Panc1 (cell line): Measurements from ENCODE around the gene KRT27.

Experiments
- POLR2AphosphoS5 ChIP-seq: IDR thresholded peaks from 2 replicates; pipeline ENCODE4 v1.6.1; 2012; ENCODE audit warnings: mild to moderate bottlenecking, low read depth, low read length, moderate library complexity
- SIN3A ChIP-seq: IDR thresholded peaks from 2 replicates; pipeline ENCODE4 v1.6.1; 2012; ENCODE audit warnings: low read depth, mild to moderate bottlenecking, low read length, moderate library complexity, borderline replicate concordance; ENCODE audit not compliant: insufficient read depth
- TCF7L2 ChIP-seq: IDR thresholded peaks from 2 replicates; pipeline ENCODE4 v1.6.1; 2011; ENCODE audit warnings: mild to moderate bottlenecking, low read depth, low read length, inconsistent platforms
- TF ChIP-seq, protein P1 (sequence below): fragments of 450-650 bp; IDR thresholded peaks from 2 replicates; pipeline ENCODE4 v1.5.1; 2017; ENCODE audit warnings: mild to moderate bottlenecking
- TF ChIP-seq, protein P2 (sequence below), 2 experiments: IDR thresholded peaks; 2 replicates each; pipeline ENCODE4 v1.6.1; 2011 to 2012; ENCODE audit warnings: low read depth in 2 of 2, control low read depth in 1 of 2, low read length in 1 of 2, mild to moderate bottlenecking in 1 of 2, moderate library complexity in 1 of 2; ENCODE audit not compliant: insufficient read depth in 1 of 2

DNA sequence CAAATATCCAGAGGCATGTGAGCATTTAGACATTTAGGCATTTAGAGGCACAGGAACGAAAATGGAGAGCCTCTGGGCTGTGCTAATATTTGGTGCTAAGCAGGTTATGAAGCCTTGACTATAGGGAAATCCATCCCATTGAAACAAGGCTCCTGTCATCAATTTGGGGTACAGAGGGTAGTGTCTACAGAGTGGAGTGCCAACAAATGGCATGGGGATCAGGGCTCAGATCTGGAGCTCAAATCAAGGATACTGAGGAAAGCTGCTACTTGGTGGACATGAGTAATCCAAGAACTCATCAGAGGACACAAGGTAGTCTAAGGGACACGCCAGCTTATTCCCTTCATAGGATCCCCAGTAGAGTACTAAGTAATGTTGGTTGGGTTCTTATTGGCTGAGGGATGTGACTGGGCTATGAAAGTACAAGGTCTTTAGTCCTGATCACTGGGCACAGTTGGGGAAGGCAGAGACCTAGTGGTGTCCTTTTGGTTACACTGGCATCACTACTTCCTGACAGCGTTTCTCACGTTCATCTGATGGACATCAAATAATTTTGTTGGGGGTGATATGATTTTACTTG lies 34.8 kb upstream of the KRT27 start:
- TF ChIP-seq, protein P1, sequence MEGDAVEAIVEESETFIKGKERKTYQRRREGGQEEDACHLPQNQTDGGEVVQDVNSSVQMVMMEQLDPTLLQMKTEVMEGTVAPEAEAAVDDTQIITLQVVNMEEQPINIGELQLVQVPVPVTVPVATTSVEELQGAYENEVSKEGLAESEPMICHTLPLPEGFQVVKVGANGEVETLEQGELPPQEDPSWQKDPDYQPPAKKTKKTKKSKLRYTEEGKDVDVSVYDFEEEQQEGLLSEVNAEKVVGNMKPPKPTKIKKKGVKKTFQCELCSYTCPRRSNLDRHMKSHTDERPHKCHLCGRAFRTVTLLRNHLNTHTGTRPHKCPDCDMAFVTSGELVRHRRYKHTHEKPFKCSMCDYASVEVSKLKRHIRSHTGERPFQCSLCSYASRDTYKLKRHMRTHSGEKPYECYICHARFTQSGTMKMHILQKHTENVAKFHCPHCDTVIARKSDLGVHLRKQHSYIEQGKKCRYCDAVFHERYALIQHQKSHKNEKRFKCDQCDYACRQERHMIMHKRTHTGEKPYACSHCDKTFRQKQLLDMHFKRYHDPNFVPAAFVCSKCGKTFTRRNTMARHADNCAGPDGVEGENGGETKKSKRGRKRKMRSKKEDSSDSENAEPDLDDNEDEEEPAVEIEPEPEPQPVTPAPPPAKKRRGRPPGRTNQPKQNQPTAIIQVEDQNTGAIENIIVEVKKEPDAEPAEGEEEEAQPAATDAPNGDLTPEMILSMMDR, result no peak
- no peak for TF ChIP-seq TCF7L2
- TF ChIP-seq SIN3A, result no peak
- TF ChIP-seq POLR2AphosphoS5, result no peak; the same call in 1 of the 2 replicates
- TF ChIP-seq, protein P2, sequence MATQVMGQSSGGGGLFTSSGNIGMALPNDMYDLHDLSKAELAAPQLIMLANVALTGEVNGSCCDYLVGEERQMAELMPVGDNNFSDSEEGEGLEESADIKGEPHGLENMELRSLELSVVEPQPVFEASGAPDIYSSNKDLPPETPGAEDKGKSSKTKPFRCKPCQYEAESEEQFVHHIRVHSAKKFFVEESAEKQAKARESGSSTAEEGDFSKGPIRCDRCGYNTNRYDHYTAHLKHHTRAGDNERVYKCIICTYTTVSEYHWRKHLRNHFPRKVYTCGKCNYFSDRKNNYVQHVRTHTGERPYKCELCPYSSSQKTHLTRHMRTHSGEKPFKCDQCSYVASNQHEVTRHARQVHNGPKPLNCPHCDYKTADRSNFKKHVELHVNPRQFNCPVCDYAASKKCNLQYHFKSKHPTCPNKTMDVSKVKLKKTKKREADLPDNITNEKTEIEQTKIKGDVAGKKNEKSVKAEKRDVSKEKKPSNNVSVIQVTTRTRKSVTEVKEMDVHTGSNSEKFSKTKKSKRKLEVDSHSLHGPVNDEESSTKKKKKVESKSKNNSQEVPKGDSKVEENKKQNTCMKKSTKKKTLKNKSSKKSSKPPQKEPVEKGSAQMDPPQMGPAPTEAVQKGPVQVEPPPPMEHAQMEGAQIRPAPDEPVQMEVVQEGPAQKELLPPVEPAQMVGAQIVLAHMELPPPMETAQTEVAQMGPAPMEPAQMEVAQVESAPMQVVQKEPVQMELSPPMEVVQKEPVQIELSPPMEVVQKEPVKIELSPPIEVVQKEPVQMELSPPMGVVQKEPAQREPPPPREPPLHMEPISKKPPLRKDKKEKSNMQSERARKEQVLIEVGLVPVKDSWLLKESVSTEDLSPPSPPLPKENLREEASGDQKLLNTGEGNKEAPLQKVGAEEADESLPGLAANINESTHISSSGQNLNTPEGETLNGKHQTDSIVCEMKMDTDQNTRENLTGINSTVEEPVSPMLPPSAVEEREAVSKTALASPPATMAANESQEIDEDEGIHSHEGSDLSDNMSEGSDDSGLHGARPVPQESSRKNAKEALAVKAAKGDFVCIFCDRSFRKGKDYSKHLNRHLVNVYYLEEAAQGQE (IDR thresholded peaks at IDR 0.05; ENCODE audit: insufficient read depth in 1 of 2, low read depth in 2 of 2, low read length in 1 of 2), result no peak
